Measurements from ENCODE around the gene SDR42E2.

DNA sequence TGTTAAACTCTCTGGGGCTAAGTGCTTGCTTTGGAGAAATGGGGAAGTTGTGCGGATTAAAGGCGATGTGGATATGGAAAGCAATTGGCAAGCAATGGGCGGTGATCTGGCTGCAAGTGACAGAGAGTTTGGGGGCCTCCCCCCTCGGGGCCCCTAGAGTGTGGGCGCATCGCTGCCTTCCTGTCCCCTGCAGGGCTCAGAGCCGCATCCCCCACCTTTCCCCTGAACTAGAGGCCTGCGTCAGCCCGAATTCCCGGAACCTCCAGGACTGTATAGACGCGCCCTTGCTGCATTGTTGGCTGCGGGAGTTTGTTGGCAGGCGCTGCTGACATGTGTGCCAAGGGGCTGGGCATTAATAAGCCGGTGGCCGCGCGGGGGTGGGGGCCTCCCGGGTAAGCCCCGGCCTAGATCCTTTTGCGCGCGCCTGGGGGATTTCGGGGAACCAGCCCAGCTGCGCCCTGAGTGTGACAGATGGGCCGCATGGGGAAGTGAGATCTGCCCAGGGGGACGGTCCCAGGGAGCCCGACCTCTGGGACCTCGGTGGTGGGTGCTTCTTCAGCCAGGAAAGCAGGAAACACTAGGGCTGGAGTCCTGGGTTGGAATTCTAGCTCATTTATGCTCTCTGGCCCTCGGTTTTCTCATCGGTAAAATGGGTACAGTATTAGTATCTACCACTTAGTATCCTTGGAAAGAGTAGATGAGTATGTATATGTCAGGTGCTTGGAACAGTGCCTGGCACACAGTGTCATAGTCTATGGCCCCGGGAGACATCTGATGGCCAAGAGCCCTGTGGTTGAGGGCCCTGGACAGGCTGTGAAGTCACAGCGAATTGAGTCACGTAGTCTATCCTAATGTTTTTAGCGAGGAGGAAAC lies 44.8 kb downstream of the SDR42E2 start:
- TF ChIP-seq, protein P1, sequence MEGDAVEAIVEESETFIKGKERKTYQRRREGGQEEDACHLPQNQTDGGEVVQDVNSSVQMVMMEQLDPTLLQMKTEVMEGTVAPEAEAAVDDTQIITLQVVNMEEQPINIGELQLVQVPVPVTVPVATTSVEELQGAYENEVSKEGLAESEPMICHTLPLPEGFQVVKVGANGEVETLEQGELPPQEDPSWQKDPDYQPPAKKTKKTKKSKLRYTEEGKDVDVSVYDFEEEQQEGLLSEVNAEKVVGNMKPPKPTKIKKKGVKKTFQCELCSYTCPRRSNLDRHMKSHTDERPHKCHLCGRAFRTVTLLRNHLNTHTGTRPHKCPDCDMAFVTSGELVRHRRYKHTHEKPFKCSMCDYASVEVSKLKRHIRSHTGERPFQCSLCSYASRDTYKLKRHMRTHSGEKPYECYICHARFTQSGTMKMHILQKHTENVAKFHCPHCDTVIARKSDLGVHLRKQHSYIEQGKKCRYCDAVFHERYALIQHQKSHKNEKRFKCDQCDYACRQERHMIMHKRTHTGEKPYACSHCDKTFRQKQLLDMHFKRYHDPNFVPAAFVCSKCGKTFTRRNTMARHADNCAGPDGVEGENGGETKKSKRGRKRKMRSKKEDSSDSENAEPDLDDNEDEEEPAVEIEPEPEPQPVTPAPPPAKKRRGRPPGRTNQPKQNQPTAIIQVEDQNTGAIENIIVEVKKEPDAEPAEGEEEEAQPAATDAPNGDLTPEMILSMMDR (IDR thresholded peaks at IDR 0.05; ENCODE audit: poor library complexity, severe bottlenecking), result no peak
- TF ChIP-seq TAF1 (IDR thresholded peaks at IDR 0.05; ENCODE audit: low read depth) (no peak), EZH2 (IDR thresholded peaks at IDR 0.05; ENCODE audit: borderline replicate concordance, insufficient read depth, low read length, poor library complexity, severe bottlenecking) (no peak), EP300 (conservative IDR thresholded peaks at IDR 0.05; ENCODE audit: poor library complexity, severe bottlenecking) (no peak), REST (IDR thresholded peaks at IDR 0.05; ENCODE audit: borderline replicate concordance) (no peak), POLR2AphosphoS5 (IDR thresholded peaks at IDR 0.05) (no peak), RAD21 (conservative IDR thresholded peaks at IDR 0.05) (no peak), SMC3 (conservative IDR thresholded peaks at IDR 0.05; ENCODE audit: poor library complexity) (no peak), MXI1 (conservative IDR thresholded peaks at IDR 0.05; ENCODE audit: poor library complexity, severe bottlenecking) (no peak)

Data from neural cell (in vitro differentiated cells).